HG02884 (cell line): ENCODE results near the gene SLC51A.
"Not testable (repeated sequence)": the region's sequence is repeated elsewhere in the genome, so short reads cannot be mapped to it uniquely, and the experiment has no call there.

Source experiments
- ATAC-seq: cut with Tn5 transposase; IDR thresholded peaks from one replicate; pipeline ENCODE4 v1.9.1; 2021; ENCODE audit warnings: mild to moderate bottlenecking, moderate library complexity; ENCODE audit not compliant: unreplicated experiment

SLC51A gene

GRCh38 chr3:196237203-196237602 lies 20.9 kb downstream of the SLC51A start:
- no peak for ATAC-seq

- no peak for ATAC-seq
Measured at GRCh38 chr3:196238612-196239560, 22.6 kb downstream of the SLC51A start.

- no peak for ATAC-seq
Measured at GRCh38 chr3:196240424-196240823, 24.1 kb downstream of the SLC51A start.

GRCh38 chr3:196241704-196242103 lies 25.4 kb downstream of the SLC51A start:
- no peak for ATAC-seq

- ATAC-seq, result not testable (repeated sequence)
Measured at GRCh38 chr3:196244166-196244565, 27.8 kb downstream of the SLC51A start.

GRCh38 chr3:196246612-196247308 lies 30.4 kb downstream of the SLC51A start:
- no peak for ATAC-seq

- ATAC-seq, result no peak
Measured at GRCh38 chr3:196251918-196252317, 35.6 kb downstream of the SLC51A start.

- ATAC-seq, result no peak
Measured at GRCh38 chr3:196254376-196255283, 38.3 kb downstream of the SLC51A start.

GRCh38 chr3:196255776-196256175 lies 39.4 kb downstream of the SLC51A start:
- ATAC-seq, result no peak

- no peak for ATAC-seq
Measured at GRCh38 chr3:196260784-196261183, 44.5 kb downstream of the SLC51A start.

- ATAC-seq, result no peak
Measured at GRCh38 chr3:196263819-196264218, 47.5 kb downstream of the SLC51A start.

- ATAC-seq, result no peak
Measured at GRCh38 chr3:196268284-196269163, 52.2 kb downstream of the SLC51A start.

- ATAC-seq, result no peak
Measured at GRCh38 chr3:196270499-196270898, 54.2 kb downstream of the SLC51A start.

GRCh38 chr3:196272826-196273225 lies 56.5 kb downstream of the SLC51A start:
- no peak for ATAC-seq

- ATAC-seq, result no peak
Measured at GRCh38 chr3:196273655-196274054, 57.3 kb downstream of the SLC51A start.

GRCh38 chr3:196274585-196274984 lies 58.3 kb downstream of the SLC51A start:
- peak; percentile 76 for ATAC-seq

- no peak for ATAC-seq
Measured at GRCh38 chr3:196275126-196275525, 58.8 kb downstream of the SLC51A start.

- ATAC-seq, result no peak
Measured at GRCh38 chr3:196280689-196281440, 64.5 kb downstream of the SLC51A start.

- ATAC-seq, result no peak
Measured at GRCh38 chr3:196281962-196282361, 65.6 kb downstream of the SLC51A start.
